IMR-90 (cell line): ENCODE measurements around the gene PCP4L1. TPM values are rescaled to one million over a fixed set of nuclear protein-coding genes. Genes with fewer than 3 reads are reported as not detected.

Experiments used
- ATAC-seq: fragments of 200-7000 bp; cut with Tn5 transposase; 2 replicates; pipeline ENCODE4 v1.9.1; 2020; ENCODE audit warnings: low read depth, mild to moderate bottlenecking, moderate library complexity
- BruUV-seq: library from RNA; stranded (reverse); fragments of 400-500 nt; replicated peaks from 2 replicates; lab custom pipeline; 2021; lab: Mats Ljungman, UMichigan
- CTCF ChIA-PET: fragments of 300-600 bp; formaldehyde crosslinking; extraction: SDS; loops from one replicate; lab custom pipeline; 2021; ENCODE audit warnings: antibody characterized with exemption; lab: Yijun Ruan, JAX
- POLR2A ChIA-PET: fragments of 300-600 bp; sonication (Branson Sonifier 250); formaldehyde crosslinking; loops from one replicate; lab custom pipeline; 2022; ENCODE audit warnings: antibody characterized with exemption; ENCODE audit not compliant: unreplicated experiment; lab: Charles Lee
- DNase-seq: peaks from one replicate; pipeline ENCODE4 v3.0.0; 2013
- H2AFZ ChIP-seq: replicated peaks from 2 replicates; pipeline ENCODE3; 2013; ENCODE audit warnings: low read length, mild to moderate bottlenecking; ENCODE audit not compliant: poor library complexity
- H2AK5ac ChIP-seq: 2 replicates; pipeline ENCODE4 v1.6.1; 2013; ENCODE audit warnings: low read depth, low read length, inconsistent platforms
- H2AK9ac ChIP-seq: replicated peaks from 2 replicates; pipeline ENCODE3; 2013; ENCODE audit warnings: mild to moderate bottlenecking, low read depth, low read length, moderate library complexity; ENCODE audit not compliant: poor library complexity
- H2BK120ac ChIP-seq: 2 replicates; pipeline ENCODE4 v1.6.1; 2013; ENCODE audit warnings: low read depth, low read length, inconsistent platforms
- H2BK15ac ChIP-seq: 3 replicates; pipeline ENCODE4 v1.6.1; 2013; ENCODE audit warnings: low read depth, low read length, inconsistent platforms
- H2BK20ac ChIP-seq: 2 replicates; pipeline ENCODE4 v1.6.1; 2013; ENCODE audit warnings: low read depth, mild to moderate bottlenecking, inconsistent platforms, low read length, moderate library complexity
- H2BK5ac ChIP-seq: 2 replicates; pipeline ENCODE4 v1.6.1; 2013; ENCODE audit warnings: mild to moderate bottlenecking, low read depth, low read length, inconsistent platforms; ENCODE audit not compliant: poor library complexity, severe bottlenecking
- H3K14ac ChIP-seq: replicated peaks from 2 replicates; pipeline ENCODE4 v1.6.1; 2013; ENCODE audit warnings: low read depth, low read length, inconsistent platforms
- H3K18ac ChIP-seq: 2 replicates; pipeline ENCODE4 v1.6.1; 2013; ENCODE audit warnings: low read depth, low read length, control low read depth
- H3K23ac ChIP-seq: 2 replicates; pipeline ENCODE4 v1.6.1; 2013; ENCODE audit warnings: low read depth, low read length, inconsistent platforms
- H3K27ac ChIP-seq: 2 replicates; pipeline ENCODE4 v1.5.1; 2013; ENCODE audit warnings: mild to moderate bottlenecking, control low read depth, low read length; ENCODE audit not compliant: insufficient read depth
- H3K27me3 ChIP-seq: 2 replicates; pipeline ENCODE4 v1.6.1; 2013; ENCODE audit warnings: low read length; ENCODE audit not compliant: control insufficient read depth, insufficient read depth
- H3K36me3 ChIP-seq: 2 replicates; pipeline ENCODE4 v1.6.1; 2013; ENCODE audit warnings: low read length, mixed read lengths; ENCODE audit not compliant: control insufficient read depth, insufficient read depth
- H3K4ac ChIP-seq: 2 replicates; pipeline ENCODE4 v1.6.1; 2013; ENCODE audit warnings: low read depth, low read length, inconsistent platforms
- H3K4me1 ChIP-seq: 2 replicates; pipeline ENCODE4 v1.6.1; 2013; ENCODE audit warnings: low read length, mixed read lengths; ENCODE audit not compliant: control insufficient read depth, insufficient read depth
- H3K4me2 ChIP-seq: 2 replicates; pipeline ENCODE4 v1.6.1; 2013; ENCODE audit warnings: low read depth, mild to moderate bottlenecking, control low read depth, low read length, moderate library complexity
- H3K4me3 ChIP-seq: 2 replicates; pipeline ENCODE4 v1.5.1; 2013; ENCODE audit warnings: low read depth, mild to moderate bottlenecking, control low read depth, low read length, moderate library complexity; ENCODE audit not compliant: insufficient read depth
- H3K56ac ChIP-seq: 2 replicates; pipeline ENCODE4 v1.6.1; 2013; ENCODE audit warnings: low read length, inconsistent platforms; ENCODE audit not compliant: insufficient read depth; ENCODE audit errors: extremely low read depth
- H3K79me1 ChIP-seq, 2 experiments: 2 replicates each; pipeline ENCODE4 v1.6.1; 2013; ENCODE audit warnings: low read length in 2 of 2, inconsistent platforms in 1 of 2, low read depth in 1 of 2
- H3K9ac ChIP-seq: 2 replicates; pipeline ENCODE4 v1.6.1; 2013; ENCODE audit warnings: low read depth, low read length, control low read depth
- H3K9me1 ChIP-seq: 2 replicates; pipeline ENCODE4 v1.6.1; 2013; ENCODE audit warnings: low read length, inconsistent platforms; ENCODE audit not compliant: insufficient read depth
- H3K9me3 ChIP-seq: 2 replicates; pipeline ENCODE4 v1.6.1; 2013; ENCODE audit warnings: low read length; ENCODE audit not compliant: control insufficient read depth, insufficient read depth
- H4K20me1 ChIP-seq: 2 replicates; pipeline ENCODE4 v1.6.1; 2013; ENCODE audit warnings: low read length, inconsistent platforms; ENCODE audit not compliant: insufficient read depth
- H4K5ac ChIP-seq: 2 replicates; pipeline ENCODE4 v1.6.1; 2013; ENCODE audit warnings: mild to moderate bottlenecking, low read depth, low read length, control low read depth
- H4K8ac ChIP-seq, 2 experiments: 2 replicates each; pipeline ENCODE4 v1.6.1; 2013; ENCODE audit warnings: low read depth in 2 of 2, low read length in 2 of 2, control low read depth in 1 of 2, inconsistent platforms in 1 of 2
- H4K91ac ChIP-seq: 2 replicates; pipeline ENCODE4 v1.6.1; 2013; ENCODE audit warnings: low read depth, low read length, inconsistent platforms; ENCODE audit not compliant: insufficient read depth
- BHLHE40 ChIP-seq: fragments of 150-350 bp; IDR thresholded peaks from 2 replicates; pipeline ENCODE4 v1.6.1; 2016; ENCODE audit warnings: mild to moderate bottlenecking, low read depth, low read length
- CTCF ChIP-seq: conservative IDR thresholded peaks from 2 replicates; pipeline ENCODE4 v1.5.1; 2012; ENCODE audit warnings: mild to moderate bottlenecking, low read depth, low read length, improper control_type of control experiment
- MAFK ChIP-seq: IDR thresholded peaks from 2 replicates; pipeline ENCODE4 v1.6.1; 2012; ENCODE audit warnings: low read depth, low read length, improper control_type of control experiment
- MAZ ChIP-seq: IDR thresholded peaks from 2 replicates; pipeline ENCODE4 v1.6.1; 2012; ENCODE audit warnings: low read depth, mild to moderate bottlenecking, low read length, improper control_type of control experiment, moderate library complexity, borderline replicate concordance
- POLR2A ChIP-seq: IDR thresholded peaks from 2 replicates; pipeline ENCODE4 v1.6.1; 2012; ENCODE audit warnings: mild to moderate bottlenecking, low read depth, low read length
- RCOR1 ChIP-seq: IDR thresholded peaks from 2 replicates; pipeline ENCODE4 v1.6.1; 2012; ENCODE audit warnings: mild to moderate bottlenecking, low read length, improper control_type of control experiment; ENCODE audit not compliant: insufficient replicate concordance
- SMC3 ChIP-seq: fragments of 150-350 bp; IDR thresholded peaks from 2 replicates; pipeline ENCODE4 v1.6.1; 2016; ENCODE audit warnings: low read depth, mild to moderate bottlenecking, antibody characterized with exemption, low read length, moderate library complexity
- WGBS, 2 experiments: methylation state at CpG; one replicate each; pipeline versions ENCODE4 v1.1.5 to v1.1.7; 2013; ENCODE audit warnings: missing lambda C conversion rate in 2 of 2; ENCODE audit not compliant: insufficient read length in 1 of 2; ENCODE audit errors: extremely low coverage in 2 of 2; 5-methylcytosine and 5-hydroxymethylcytosine counted together
- dilution Hi-C: fragments of 300-500 bp; cut with HindIII; formaldehyde crosslinking; loops from one replicate; pipeline ENCODE4 v1.14.3; 2018; ENCODE audit warnings: low sequenced_read_pairs; ENCODE audit not compliant: unreplicated experiment
- in situ Hi-C: fragments of 300-500 bp; cut with MboI; formaldehyde crosslinking; loops from 3 replicates; pipeline ENCODE4 v1.14.3; 2019; ENCODE audit warnings: low sequenced_read_pairs, inconsistent platforms, mixed read lengths
- intact Hi-C: fragments of 100-400 bp; cut with micrococcal nuclease; formaldehyde crosslinking; loops from 2 replicates; pipeline ENCODE4 v1.10.0; 2022
- polyA plus RNA-seq, 3 experiments: library from polyadenylated mRNA; depleted of rRNA; stranded (reverse); fragments of >200 nt; gene quantifications; 2 replicates each; pipeline ENCODE4 v1.2.3, GENCODE V29; 2012; ENCODE audit warnings: low replicate concordance in 1 of 3
- total RNA-seq: library from RNA; depleted of rRNA; stranded (reverse); fragments of >200 nt; gene quantifications from 2 replicates; pipeline ENCODE4 v1.2.3, GENCODE V29; 2012

Gene PCP4L1
- total and polyA plus RNA-seq, 2 of the 4 experiments (the other 2 are of a cell fraction) = not detected

GRCh38 chr1:161309868-161310267 is 51.3 kb downstream of the PCP4L1 start, which contains the start of gene MPZ:
TSS of gene MPZ (minus strand) at chr1:161309968. CDS start at chr1:161309905, 63 bp downstream.
- Histone ChIP-seq H3K4me3 (no peak within 1 kb of the TSS), H2AFZ (no peak within 1 kb of the TSS), H3K14ac (no peak within 1 kb of the TSS), H3K36me3 (no peaks in the 10 kb centered on the region), H2AK5ac (no peak within 1 kb of the TSS), H3K27ac (no peak within 1 kb of the TSS), H2BK5ac (no peak within 1 kb of the TSS), H3K9me3 (no peaks in the 10 kb centered on the region), H2BK15ac (no peak within 1 kb of the TSS), H3K9me1 (peaks cover 10% of the 10 kb centered on the region; the same call in 1 of the 2 replicates), H4K20me1 (no peaks in the 10 kb centered on the region), H3K23ac (no peak within 1 kb of the TSS), H4K91ac (no peak within 1 kb of the TSS), H3K4me1 (peaks cover 9% of the 10 kb centered on the region; the same call in 1 of the 2 replicates), H2BK20ac (no peak within 1 kb of the TSS), H3K56ac (no peak within 1 kb of the TSS), H4K8ac (no peak within 1 kb of the TSS), H4K5ac (no peak within 1 kb of the TSS), H3K18ac (no peak within 1 kb of the TSS), H3K9ac (no peak within 1 kb of the TSS), H3K79me1 (peaks cover 0 to 6% of the 10 kb centered on the region in 2 experiments; a peak in 3 of 4 replicates), H2AK9ac (no peak within 1 kb of the TSS), H2BK120ac (no peak within 1 kb of the TSS), H3K4me2 (no peak within 1 kb of the TSS), H3K4ac (no peak within 1 kb of the TSS), H3K27me3 (peaks cover 5% of the 10 kb centered on the region; the same call in 1 of the 2 replicates)
- DNase-seq = no peak
- CTCF ChIA-PET = no interaction called here
- POLR2A ChIA-PET = no interaction called here
- in situ Hi-C loops = no loop called here
- intact Hi-C loops = no loop called here
- TF ChIP-seq CTCF = no peak
- no peak for TF ChIP-seq RCOR1
- TF ChIP-seq POLR2A = no peak
- TF ChIP-seq MAFK = no peak
- no peak for TF ChIP-seq BHLHE40
- no peak for TF ChIP-seq MAZ
- no peak for TF ChIP-seq SMC3
- no TSS peak for BruUV-seq
- no CpG with 5 or more reads among the region's 2 CpGs for WGBS, 2 experiments
- dilution Hi-C loops = no loop called here
- no peak for ATAC-seq
